NCI-H2171 (cell line): Measurements from ENCODE around the gene BEGAIN.

Source experiments
- DNase-seq: peaks from one replicate; lab custom pipeline; 2025; lab: John Stamatoyannopoulos, UW

BEGAIN gene

GRCh38 chr14:100581228-100582145 lies 5.7 kb downstream of the BEGAIN start:
- DNase-seq, result no peak

- no peak for DNase-seq
These were observed 6.6 kb downstream of the BEGAIN start for GRCh38 chr14:100580316-100581227.

GRCh38 chr14:100578552-100578951 lies 8.7 kb downstream of the BEGAIN start:
- no peak for DNase-seq

- DNase-seq, result no peak
These were observed 9.2 kb downstream of the BEGAIN start for GRCh38 chr14:100577986-100578431.

- no peak for DNase-seq
These were observed 9.8 kb downstream of the BEGAIN start for GRCh38 chr14:100577321-100577985.

- DNase-seq, result no peak
These were observed 10.8 kb downstream of the BEGAIN start for GRCh38 chr14:100576091-100577085.

- DNase-seq, result no peak
These were observed 11.8 kb downstream of the BEGAIN start for GRCh38 chr14:100575266-100575995.

- DNase-seq, result no peak
These were observed 12.6 kb downstream of the BEGAIN start for GRCh38 chr14:100574642-100575031.

GRCh38 chr14:100573757-100574641 lies 13.2 kb downstream of the BEGAIN start:
- DNase-seq, result no peak

GRCh38 chr14:100573002-100573756 lies 14.0 kb downstream of the BEGAIN start:
- peak; percentile 94 for DNase-seq

GRCh38 chr14:100572543-100572942 lies 14.7 kb downstream of the BEGAIN start:
- DNase-seq, result no peak

GRCh38 chr14:100571837-100572236 lies 15.4 kb downstream of the BEGAIN start:
- DNase-seq, result no peak

- no peak for DNase-seq
These were observed 16.3 kb downstream of the BEGAIN start for GRCh38 chr14:100570726-100571454.

- DNase-seq, result no peak
These were observed 17.4 kb downstream of the BEGAIN start for GRCh38 chr14:100569734-100570286.

GRCh38 chr14:100568998-100569733 lies 18.1 kb downstream of the BEGAIN start:
- no peak for DNase-seq

- peak; percentile 54 for DNase-seq
These were observed 18.8 kb downstream of the BEGAIN start for GRCh38 chr14:100568164-100568997.
